IMR-90 (cell line): Measurements from ENCODE around the gene DHH. TPM values are rescaled to one million over a fixed set of nuclear protein-coding genes. Genes with fewer than 3 reads are reported as not detected.
A peak's percentile ranks its signal among the peaks of the same experiment; 100 is the strongest.

Experiments
- ATAC-seq: fragments of 200-7000 bp; cut with Tn5 transposase; 2 replicates; pipeline ENCODE4 v1.9.1; 2020; ENCODE audit warnings: low read depth, mild to moderate bottlenecking, moderate library complexity
- BruUV-seq: library from RNA; stranded (reverse); fragments of 400-500 nt; replicated peaks from 2 replicates; lab custom pipeline; 2021; lab: Mats Ljungman, UMichigan
- CTCF ChIA-PET: fragments of 300-600 bp; formaldehyde crosslinking; extraction: SDS; loops from one replicate; lab custom pipeline; 2021; ENCODE audit warnings: antibody characterized with exemption; lab: Yijun Ruan, JAX
- POLR2A ChIA-PET: fragments of 300-600 bp; sonication (Branson Sonifier 250); formaldehyde crosslinking; loops from one replicate; lab custom pipeline; 2022; ENCODE audit warnings: antibody characterized with exemption; ENCODE audit not compliant: unreplicated experiment; lab: Charles Lee
- DNase-seq: peaks from one replicate; pipeline ENCODE4 v3.0.0; 2013
- H2AFZ ChIP-seq: replicated peaks from 2 replicates; pipeline ENCODE3; 2013; ENCODE audit warnings: low read length, mild to moderate bottlenecking; ENCODE audit not compliant: poor library complexity
- H2AK5ac ChIP-seq: 2 replicates; pipeline ENCODE4 v1.6.1; 2013; ENCODE audit warnings: low read depth, low read length, inconsistent platforms
- H2AK9ac ChIP-seq: replicated peaks from 2 replicates; pipeline ENCODE3; 2013; ENCODE audit warnings: mild to moderate bottlenecking, low read depth, low read length, moderate library complexity; ENCODE audit not compliant: poor library complexity
- H2BK120ac ChIP-seq: 2 replicates; pipeline ENCODE4 v1.6.1; 2013; ENCODE audit warnings: low read depth, low read length, inconsistent platforms
- H2BK15ac ChIP-seq: 3 replicates; pipeline ENCODE4 v1.6.1; 2013; ENCODE audit warnings: low read depth, low read length, inconsistent platforms
- H2BK20ac ChIP-seq: 2 replicates; pipeline ENCODE4 v1.6.1; 2013; ENCODE audit warnings: low read depth, mild to moderate bottlenecking, inconsistent platforms, low read length, moderate library complexity
- H2BK5ac ChIP-seq: 2 replicates; pipeline ENCODE4 v1.6.1; 2013; ENCODE audit warnings: mild to moderate bottlenecking, low read depth, low read length, inconsistent platforms; ENCODE audit not compliant: poor library complexity, severe bottlenecking
- H3K14ac ChIP-seq: replicated peaks from 2 replicates; pipeline ENCODE4 v1.6.1; 2013; ENCODE audit warnings: low read depth, low read length, inconsistent platforms
- H3K18ac ChIP-seq: 2 replicates; pipeline ENCODE4 v1.6.1; 2013; ENCODE audit warnings: low read depth, low read length, control low read depth
- H3K23ac ChIP-seq: 2 replicates; pipeline ENCODE4 v1.6.1; 2013; ENCODE audit warnings: low read depth, low read length, inconsistent platforms
- H3K27ac ChIP-seq: 2 replicates; pipeline ENCODE4 v1.5.1; 2013; ENCODE audit warnings: mild to moderate bottlenecking, control low read depth, low read length; ENCODE audit not compliant: insufficient read depth
- H3K27me3 ChIP-seq: 2 replicates; pipeline ENCODE4 v1.6.1; 2013; ENCODE audit warnings: low read length; ENCODE audit not compliant: control insufficient read depth, insufficient read depth
- H3K36me3 ChIP-seq: 2 replicates; pipeline ENCODE4 v1.6.1; 2013; ENCODE audit warnings: low read length, mixed read lengths; ENCODE audit not compliant: control insufficient read depth, insufficient read depth
- H3K4ac ChIP-seq: 2 replicates; pipeline ENCODE4 v1.6.1; 2013; ENCODE audit warnings: low read depth, low read length, inconsistent platforms
- H3K4me1 ChIP-seq: 2 replicates; pipeline ENCODE4 v1.6.1; 2013; ENCODE audit warnings: low read length, mixed read lengths; ENCODE audit not compliant: control insufficient read depth, insufficient read depth
- H3K4me2 ChIP-seq: 2 replicates; pipeline ENCODE4 v1.6.1; 2013; ENCODE audit warnings: low read depth, mild to moderate bottlenecking, control low read depth, low read length, moderate library complexity
- H3K4me3 ChIP-seq: 2 replicates; pipeline ENCODE4 v1.5.1; 2013; ENCODE audit warnings: low read depth, mild to moderate bottlenecking, control low read depth, low read length, moderate library complexity; ENCODE audit not compliant: insufficient read depth
- H3K56ac ChIP-seq: 2 replicates; pipeline ENCODE4 v1.6.1; 2013; ENCODE audit warnings: low read length, inconsistent platforms; ENCODE audit not compliant: insufficient read depth; ENCODE audit errors: extremely low read depth
- H3K79me1 ChIP-seq, 2 experiments: 2 replicates each; pipeline ENCODE4 v1.6.1; 2013; ENCODE audit warnings: low read length in 2 of 2, inconsistent platforms in 1 of 2, low read depth in 1 of 2
- H3K9ac ChIP-seq: 2 replicates; pipeline ENCODE4 v1.6.1; 2013; ENCODE audit warnings: low read depth, low read length, control low read depth
- H3K9me1 ChIP-seq: 2 replicates; pipeline ENCODE4 v1.6.1; 2013; ENCODE audit warnings: low read length, inconsistent platforms; ENCODE audit not compliant: insufficient read depth
- H3K9me3 ChIP-seq: 2 replicates; pipeline ENCODE4 v1.6.1; 2013; ENCODE audit warnings: low read length; ENCODE audit not compliant: control insufficient read depth, insufficient read depth
- H4K20me1 ChIP-seq: 2 replicates; pipeline ENCODE4 v1.6.1; 2013; ENCODE audit warnings: low read length, inconsistent platforms; ENCODE audit not compliant: insufficient read depth
- H4K5ac ChIP-seq: 2 replicates; pipeline ENCODE4 v1.6.1; 2013; ENCODE audit warnings: mild to moderate bottlenecking, low read depth, low read length, control low read depth
- H4K8ac ChIP-seq, 2 experiments: 2 replicates each; pipeline ENCODE4 v1.6.1; 2013; ENCODE audit warnings: low read depth in 2 of 2, low read length in 2 of 2, control low read depth in 1 of 2, inconsistent platforms in 1 of 2
- H4K91ac ChIP-seq: 2 replicates; pipeline ENCODE4 v1.6.1; 2013; ENCODE audit warnings: low read depth, low read length, inconsistent platforms; ENCODE audit not compliant: insufficient read depth
- BHLHE40 ChIP-seq: fragments of 150-350 bp; IDR thresholded peaks from 2 replicates; pipeline ENCODE4 v1.6.1; 2016; ENCODE audit warnings: mild to moderate bottlenecking, low read depth, low read length
- CEBPB ChIP-seq: IDR thresholded peaks from 2 replicates; pipeline ENCODE4 v1.6.1; 2012; ENCODE audit warnings: low read depth, low read length, improper control_type of control experiment
- CHD1 ChIP-seq: IDR thresholded peaks from 2 replicates; pipeline ENCODE4 v1.6.1; 2012; ENCODE audit warnings: low read depth, low read length, improper control_type of control experiment
- MXI1 ChIP-seq: IDR thresholded peaks from 2 replicates; pipeline ENCODE4 v1.6.1; 2012; ENCODE audit warnings: low read depth, mild to moderate bottlenecking, low read length, moderate library complexity, borderline replicate concordance
- NFE2L2 ChIP-seq: fragments of 150-350 bp; IDR thresholded peaks from 2 replicates; pipeline ENCODE4 v1.6.1; 2016; ENCODE audit warnings: low read depth, mild to moderate bottlenecking, low read length
- POLR2A ChIP-seq: IDR thresholded peaks from 2 replicates; pipeline ENCODE4 v1.6.1; 2012; ENCODE audit warnings: mild to moderate bottlenecking, low read depth, low read length
- RAD21 ChIP-seq: IDR thresholded peaks from 2 replicates; pipeline ENCODE4 v1.6.1; 2012; ENCODE audit warnings: low read length, improper control_type of control experiment
- RCOR1 ChIP-seq: IDR thresholded peaks from 2 replicates; pipeline ENCODE4 v1.6.1; 2012; ENCODE audit warnings: mild to moderate bottlenecking, low read length, improper control_type of control experiment; ENCODE audit not compliant: insufficient replicate concordance
- RFX5 ChIP-seq: IDR thresholded peaks from 2 replicates; pipeline ENCODE4 v1.8.0; 2012; ENCODE audit warnings: low read depth, mild to moderate bottlenecking, low read length, moderate library complexity
- SMC3 ChIP-seq: fragments of 150-350 bp; IDR thresholded peaks from 2 replicates; pipeline ENCODE4 v1.6.1; 2016; ENCODE audit warnings: low read depth, mild to moderate bottlenecking, antibody characterized with exemption, low read length, moderate library complexity
- WGBS, 2 experiments: methylation state at CpG; one replicate each; pipeline versions ENCODE4 v1.1.5 to v1.1.7; 2013; ENCODE audit warnings: missing lambda C conversion rate in 2 of 2; ENCODE audit not compliant: insufficient read length in 1 of 2; ENCODE audit errors: extremely low coverage in 2 of 2; 5-methylcytosine and 5-hydroxymethylcytosine counted together
- dilution Hi-C: fragments of 300-500 bp; cut with HindIII; formaldehyde crosslinking; loops from one replicate; pipeline ENCODE4 v1.14.3; 2018; ENCODE audit warnings: low sequenced_read_pairs; ENCODE audit not compliant: unreplicated experiment
- in situ Hi-C: fragments of 300-500 bp; cut with MboI; formaldehyde crosslinking; loops from 3 replicates; pipeline ENCODE4 v1.14.3; 2019; ENCODE audit warnings: low sequenced_read_pairs, inconsistent platforms, mixed read lengths
- intact Hi-C: fragments of 100-400 bp; cut with micrococcal nuclease; formaldehyde crosslinking; loops from 2 replicates; pipeline ENCODE4 v1.10.0; 2022
- polyA plus RNA-seq, 3 experiments: library from polyadenylated mRNA; depleted of rRNA; stranded (reverse); fragments of >200 nt; gene quantifications; 2 replicates each; pipeline ENCODE4 v1.2.3, GENCODE V29; 2012; ENCODE audit warnings: low replicate concordance in 1 of 3
- total RNA-seq: library from RNA; depleted of rRNA; stranded (reverse); fragments of >200 nt; gene quantifications from 2 replicates; pipeline ENCODE4 v1.2.3, GENCODE V29; 2012
- TF ChIP-seq, protein P1 (sequence below): fragments of 150-350 bp; IDR thresholded peaks from 2 replicates; pipeline ENCODE4 v1.6.1; 2016; ENCODE audit warnings: low read depth, mild to moderate bottlenecking, low read length, moderate library complexity, borderline replicate concordance
- TF ChIP-seq, protein P2 (sequence below): conservative IDR thresholded peaks from 2 replicates; pipeline ENCODE4 v1.5.1; 2012; ENCODE audit warnings: mild to moderate bottlenecking, low read depth, low read length, improper control_type of control experiment
- TF ChIP-seq, protein P3 (sequence below): fragments of 150-350 bp; IDR thresholded peaks from 2 replicates; pipeline ENCODE4 v1.6.1; 2017; ENCODE audit warnings: mild to moderate bottlenecking, antibody characterized with exemption, low read length, low read depth

Gene DHH
- total and polyA plus RNA-seq, 2 of the 4 experiments (the other 2 are of a cell fraction): under 0.01 to 0.07 TPM

DNA sequence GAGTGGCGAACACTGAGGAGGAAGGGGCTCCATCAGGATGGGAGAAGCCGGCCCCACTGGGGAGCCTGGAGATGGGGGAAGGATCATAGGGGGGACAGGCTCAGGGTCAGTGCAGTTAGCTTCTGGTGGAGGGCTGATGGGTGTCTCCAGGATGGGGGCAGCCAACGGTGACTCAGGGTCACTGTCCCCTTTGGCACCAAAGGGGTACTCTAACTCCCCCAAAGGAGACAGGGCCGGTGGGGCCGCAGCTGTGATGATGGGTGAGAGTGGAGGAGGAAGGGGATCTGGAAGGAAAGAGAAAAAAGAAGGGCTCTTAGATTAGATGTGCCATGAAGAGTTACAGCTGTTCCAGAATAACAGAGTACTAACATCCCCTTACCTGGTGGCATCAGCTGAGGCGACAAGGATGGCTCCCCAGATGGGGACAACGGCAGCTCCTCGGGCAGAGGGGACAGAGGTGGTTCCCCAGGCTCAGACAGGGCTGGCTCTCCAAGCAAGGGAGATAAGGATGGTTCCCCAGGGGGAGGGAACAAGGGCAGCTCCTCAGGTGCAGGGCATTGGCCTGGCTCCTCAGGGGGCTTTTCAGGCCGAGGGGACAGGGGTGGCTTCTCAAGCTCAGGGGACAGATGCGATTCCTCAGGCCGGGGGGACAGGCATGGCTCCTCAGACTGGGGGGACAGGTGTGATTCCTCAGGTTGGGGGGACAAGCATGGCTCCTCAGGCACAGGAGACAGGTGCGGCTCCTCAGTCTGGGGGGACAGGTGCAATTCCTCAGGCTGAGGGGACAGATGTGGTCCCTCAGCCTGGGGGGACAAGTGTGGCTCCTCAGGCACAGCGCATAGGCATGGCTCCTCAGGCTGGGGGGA, 43.9 kb downstream of the DHH start:
- Histone ChIP-seq H3K4me2 (no peak overlapping the region), H4K8ac (no peak overlapping the region), H2AK5ac (0 out of 2 replicates have a peak overlapping the region, but pooled peaks have one; percentile 58), H4K5ac (no peak overlapping the region), H2BK20ac (no peak overlapping the region), H2BK120ac (no peak overlapping the region), H3K27me3 (no peaks in the 10 kb centered on the region), H3K9me1 (peaks cover 21% of the 10 kb centered on the region), H3K79me1 (peaks cover 49 to 89% of the 10 kb centered on the region in 2 experiments), H3K9ac (no peak overlapping the region), H3K18ac (no peak overlapping the region), H4K91ac (no peak overlapping the region), H3K27ac (no peak overlapping the region), H3K23ac (0 out of 2 replicates have a peak overlapping the region, but pooled peaks have one; percentile 67), H2BK5ac (peak overlapping the region; percentile 68), H3K36me3 (peaks cover 86% of the 10 kb centered on the region), H2BK15ac (no peak overlapping the region), H3K56ac (no peak overlapping the region), H3K4me1 (peaks cover 7% of the 10 kb centered on the region), H4K20me1 (peaks cover 83% of the 10 kb centered on the region), H2AFZ (no peak overlapping the region), H3K4me3 (no peak overlapping the region), H3K14ac (no peak overlapping the region; the same call in 1 of the 2 replicates), H2AK9ac (peak overlapping the region; percentile 34), H3K4ac (no peak overlapping the region; the same call in 1 of the 2 replicates), H3K9me3 (no peaks in the 10 kb centered on the region)
- TF ChIP-seq RFX5: no peak
- TF ChIP-seq RCOR1: no peak
- TF ChIP-seq CEBPB: no peak
- TF ChIP-seq, protein P1, sequence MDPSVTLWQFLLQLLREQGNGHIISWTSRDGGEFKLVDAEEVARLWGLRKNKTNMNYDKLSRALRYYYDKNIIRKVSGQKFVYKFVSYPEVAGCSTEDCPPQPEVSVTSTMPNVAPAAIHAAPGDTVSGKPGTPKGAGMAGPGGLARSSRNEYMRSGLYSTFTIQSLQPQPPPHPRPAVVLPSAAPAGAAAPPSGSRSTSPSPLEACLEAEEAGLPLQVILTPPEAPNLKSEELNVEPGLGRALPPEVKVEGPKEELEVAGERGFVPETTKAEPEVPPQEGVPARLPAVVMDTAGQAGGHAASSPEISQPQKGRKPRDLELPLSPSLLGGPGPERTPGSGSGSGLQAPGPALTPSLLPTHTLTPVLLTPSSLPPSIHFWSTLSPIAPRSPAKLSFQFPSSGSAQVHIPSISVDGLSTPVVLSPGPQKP: no peak
- TF ChIP-seq, protein P2, sequence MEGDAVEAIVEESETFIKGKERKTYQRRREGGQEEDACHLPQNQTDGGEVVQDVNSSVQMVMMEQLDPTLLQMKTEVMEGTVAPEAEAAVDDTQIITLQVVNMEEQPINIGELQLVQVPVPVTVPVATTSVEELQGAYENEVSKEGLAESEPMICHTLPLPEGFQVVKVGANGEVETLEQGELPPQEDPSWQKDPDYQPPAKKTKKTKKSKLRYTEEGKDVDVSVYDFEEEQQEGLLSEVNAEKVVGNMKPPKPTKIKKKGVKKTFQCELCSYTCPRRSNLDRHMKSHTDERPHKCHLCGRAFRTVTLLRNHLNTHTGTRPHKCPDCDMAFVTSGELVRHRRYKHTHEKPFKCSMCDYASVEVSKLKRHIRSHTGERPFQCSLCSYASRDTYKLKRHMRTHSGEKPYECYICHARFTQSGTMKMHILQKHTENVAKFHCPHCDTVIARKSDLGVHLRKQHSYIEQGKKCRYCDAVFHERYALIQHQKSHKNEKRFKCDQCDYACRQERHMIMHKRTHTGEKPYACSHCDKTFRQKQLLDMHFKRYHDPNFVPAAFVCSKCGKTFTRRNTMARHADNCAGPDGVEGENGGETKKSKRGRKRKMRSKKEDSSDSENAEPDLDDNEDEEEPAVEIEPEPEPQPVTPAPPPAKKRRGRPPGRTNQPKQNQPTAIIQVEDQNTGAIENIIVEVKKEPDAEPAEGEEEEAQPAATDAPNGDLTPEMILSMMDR: no peak
- TF ChIP-seq POLR2A: no peak
- no peak for TF ChIP-seq MXI1
- TF ChIP-seq, protein P3, sequence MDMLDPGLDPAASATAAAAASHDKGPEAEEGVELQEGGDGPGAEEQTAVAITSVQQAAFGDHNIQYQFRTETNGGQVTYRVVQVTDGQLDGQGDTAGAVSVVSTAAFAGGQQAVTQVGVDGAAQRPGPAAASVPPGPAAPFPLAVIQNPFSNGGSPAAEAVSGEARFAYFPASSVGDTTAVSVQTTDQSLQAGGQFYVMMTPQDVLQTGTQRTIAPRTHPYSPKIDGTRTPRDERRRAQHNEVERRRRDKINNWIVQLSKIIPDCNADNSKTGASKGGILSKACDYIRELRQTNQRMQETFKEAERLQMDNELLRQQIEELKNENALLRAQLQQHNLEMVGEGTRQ: no peak
- no peak for TF ChIP-seq SMC3
- TF ChIP-seq CHD1: no peak
- no peak for TF ChIP-seq RAD21
- no peak for TF ChIP-seq BHLHE40
- TF ChIP-seq NFE2L2: no peak
- ATAC-seq (no peak), DNase-seq (no peak)
- TSS peak; percentile 53 for BruUV-seq
- 90% methylated on average over 2 of the region's 13 CpGs; no CpG with 5 or more reads in 1 of the 2 experiments for WGBS, 2 experiments
- POLR2A ChIA-PET: no interaction called here
- dilution Hi-C loops: no loop called here
- intact Hi-C loops: no loop called here
- CTCF ChIA-PET: no interaction called here
- in situ Hi-C loops: no loop called here
